Activated CD4-positive, alpha-beta T cell treated with anti-CD3 and anti-CD28 coated beads for 24 hours (primary cell): Measurements from ENCODE around the gene SZT2.
"Not testable (repeated sequence)": the region's sequence is repeated elsewhere in the genome, so short reads cannot be mapped to it uniquely, and the experiment has no call there.

Source experiments
- DNase-seq, 2 donors: peaks; one replicate each; pipeline ENCODE4 v3.0.0-alpha.2; 2020; ENCODE audit warnings: low read depth in 2 of 2

The SZT2 gene

GRCh38 chr1:43454270-43455011 is 64.7 kb downstream of the SZT2 start:
- peak; percentile 21 to 34 for DNase-seq

GRCh38 chr1:43455213-43455889 is 65.7 kb downstream of the SZT2 start:
- DNase-seq, result no peak

- not testable (repeated sequence) for DNase-seq
These were observed 68.7 kb downstream of the SZT2 start for GRCh38 chr1:43458379-43458778.

- DNase-seq, result no peak
These were observed 71.4 kb downstream of the SZT2 start for GRCh38 chr1:43460988-43461693.

- no peak for DNase-seq
These were observed 73.8 kb downstream of the SZT2 start for GRCh38 chr1:43463479-43463878.

- no peak for DNase-seq
These were observed 75.2 kb downstream of the SZT2 start for GRCh38 chr1:43464681-43465504.

- no peak for DNase-seq
These were observed 75.9 kb downstream of the SZT2 start for GRCh38 chr1:43465505-43466067.

- DNase-seq, result no peak
These were observed 76.7 kb downstream of the SZT2 start for GRCh38 chr1:43466403-43466802.

- no peak for DNase-seq
These were observed 78.7 kb downstream of the SZT2 start for GRCh38 chr1:43468414-43468813.

- no peak for DNase-seq
These were observed 80.2 kb downstream of the SZT2 start for GRCh38 chr1:43469932-43470331.

GRCh38 chr1:43472087-43472462 is 82.4 kb downstream of the SZT2 start:
- DNase-seq, result no peak

- not testable (repeated sequence) for DNase-seq
These were observed 82.9 kb downstream of the SZT2 start for GRCh38 chr1:43472463-43473151.

- DNase-seq, result no peak
These were observed 83.8 kb downstream of the SZT2 start for GRCh38 chr1:43473463-43473862.

GRCh38 chr1:43475611-43476401 is 86.1 kb downstream of the SZT2 start:
- DNase-seq, result not testable (repeated sequence)

GRCh38 chr1:43477716-43478115 is 88.0 kb downstream of the SZT2 start:
- DNase-seq, result no peak

GRCh38 chr1:43479414-43479813 is 89.7 kb downstream of the SZT2 start:
- no peak for DNase-seq

- no peak for DNase-seq
These were observed 91.8 kb downstream of the SZT2 start for GRCh38 chr1:43481491-43481890.

GRCh38 chr1:43482215-43482614 is 92.5 kb downstream of the SZT2 start:
- no peak for DNase-seq

GRCh38 chr1:43484367-43484766 is 94.7 kb downstream of the SZT2 start:
- DNase-seq, result no peak

- DNase-seq, result no peak
These were observed 98.5 kb downstream of the SZT2 start for GRCh38 chr1:43488165-43488564.
